Iris pigment epithelial cell (primary cell): ENCODE data around the gene AVL9.

Experiments used
- DNase-seq: peaks from one replicate; pipeline ENCODE4 v3.0.0-alpha.2; 2011; ENCODE audit warnings: low read depth

AVL9 gene

DNA sequence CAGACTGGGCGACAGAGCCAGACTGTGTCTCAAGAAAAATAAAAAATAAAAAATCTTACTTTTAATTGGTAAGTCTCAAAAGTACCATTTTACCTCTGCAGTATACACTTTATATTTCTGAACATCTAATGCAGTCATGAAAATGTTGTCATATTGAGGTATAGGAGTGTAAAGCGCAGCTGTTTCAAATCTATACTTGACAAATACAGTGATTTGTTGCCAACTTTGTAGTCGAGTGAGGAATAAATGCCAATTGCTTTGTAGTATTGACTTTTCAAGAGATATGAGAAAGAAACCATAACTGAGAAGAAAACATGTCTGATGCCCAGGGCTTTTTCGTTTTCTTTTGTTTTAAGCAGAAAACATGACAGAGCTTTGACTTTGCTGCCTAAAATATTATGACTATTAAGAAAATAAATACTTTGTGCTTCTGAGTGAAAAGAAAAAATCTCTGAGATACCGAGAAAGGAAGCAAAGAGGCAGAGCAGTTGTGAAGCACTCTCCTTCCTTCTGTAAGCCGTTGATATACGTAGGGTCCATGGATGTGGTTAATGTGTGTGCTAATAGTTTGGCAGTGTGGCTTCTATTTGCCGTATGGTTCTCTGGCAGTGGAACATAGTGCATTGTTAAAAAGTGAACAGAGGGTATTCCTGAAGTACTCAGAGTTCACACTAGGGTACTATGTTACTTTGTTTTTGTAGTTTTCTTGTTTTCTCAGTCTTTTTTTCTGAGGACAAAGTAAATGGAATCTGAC, 38.2 kb downstream of the AVL9 start:
- peak; percentile 50 for DNase-seq

- no peak for DNase-seq
These were observed 39.9 kb downstream of the AVL9 start for GRCh38 chr7:32535162-32535702.

- no peak for DNase-seq
These were observed 40.7 kb downstream of the AVL9 start for GRCh38 chr7:32536016-32536415.

DNA sequence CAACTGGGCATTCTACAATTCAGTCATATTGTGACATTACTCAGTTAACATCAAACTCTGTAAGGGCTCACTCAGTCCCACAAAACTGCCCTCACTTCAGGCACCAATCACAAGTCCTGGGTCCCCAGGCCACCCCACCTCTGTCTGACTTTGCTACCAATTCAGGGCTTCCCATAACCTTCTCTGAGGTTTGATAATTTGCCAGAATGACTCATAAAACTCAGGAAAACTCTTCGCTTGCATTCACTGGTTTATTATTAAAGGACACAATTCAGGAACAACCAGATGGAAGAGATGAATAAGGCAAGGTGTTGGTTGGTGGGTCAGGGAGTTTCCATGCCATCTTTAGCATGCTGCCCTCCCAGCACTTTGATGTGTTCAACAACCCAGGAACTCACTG, 41.3 kb downstream of the AVL9 start:
- DNase-seq = peak; percentile 77

DNA sequence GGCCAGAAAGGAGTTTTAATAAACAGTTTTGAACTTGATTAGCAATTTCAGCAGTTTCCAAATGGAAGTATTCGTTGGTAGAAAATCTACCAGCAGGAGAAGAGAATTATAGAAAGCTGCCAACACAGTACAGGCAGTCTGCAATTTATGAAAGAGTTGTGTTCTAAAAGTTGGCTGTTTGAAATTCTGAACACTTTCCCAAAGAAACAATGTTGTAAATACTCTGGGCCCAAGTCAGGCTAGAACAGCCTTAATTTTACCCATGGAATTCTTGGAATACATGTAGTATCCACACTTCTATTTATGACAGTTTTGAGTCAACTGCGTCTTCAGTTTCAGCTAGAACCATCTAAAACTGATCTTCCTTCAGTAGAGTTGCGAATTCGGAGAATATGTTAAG, 42.5 kb downstream of the AVL9 start:
- no peak for DNase-seq

DNA sequence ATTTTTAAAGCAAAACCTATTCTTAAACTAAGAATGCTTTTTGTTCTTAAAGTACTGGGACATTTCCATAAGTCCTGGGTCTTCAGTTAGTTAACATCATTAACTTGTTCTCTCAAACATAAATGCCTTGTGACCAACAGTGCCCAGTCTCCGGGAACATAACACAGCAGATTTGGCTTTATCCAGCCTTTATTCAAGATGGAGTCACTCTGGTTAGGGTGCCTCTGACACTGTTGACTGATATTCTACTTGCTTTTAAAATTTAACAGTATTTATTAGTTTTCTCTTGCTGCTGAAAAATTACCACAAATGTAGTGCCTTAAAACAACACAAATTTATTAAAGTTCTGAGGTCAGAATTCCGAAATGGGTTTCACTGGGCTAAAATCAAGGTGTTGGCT, 44.1 kb downstream of the AVL9 start:
- DNase-seq = no peak

GRCh38 chr7:32539919-32540531, 44.7 kb downstream of the AVL9 start:
- DNase-seq = no peak

- no peak for DNase-seq
These were observed 47.3 kb downstream of the AVL9 start for GRCh38 chr7:32542595-32542994.

DNA sequence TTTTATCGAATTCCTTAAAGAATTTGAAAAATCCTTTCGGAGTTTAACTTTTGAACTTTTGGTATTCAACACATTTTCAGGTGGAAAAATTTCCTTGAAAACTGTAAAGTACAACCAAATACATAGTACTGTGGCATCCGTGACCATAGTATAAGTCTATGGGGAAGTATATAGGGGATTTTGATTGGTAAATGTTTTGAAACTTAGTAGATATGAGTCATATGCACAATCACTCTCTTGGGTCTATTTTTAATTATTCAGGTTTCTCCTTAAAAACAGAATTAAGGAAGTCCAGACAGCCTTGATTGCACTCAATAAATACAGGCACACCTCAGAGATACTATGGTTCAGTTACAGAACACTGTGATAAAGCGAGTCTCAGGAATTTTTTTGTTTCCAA, 64.2 kb downstream of the AVL9 start:
- no peak for DNase-seq

- DNase-seq = no peak
These were observed 64.8 kb downstream of the AVL9 start for GRCh38 chr7:32560075-32560474.

GRCh38 chr7:32561613-32562012, 66.3 kb downstream of the AVL9 start:
- DNase-seq = no peak

DNA sequence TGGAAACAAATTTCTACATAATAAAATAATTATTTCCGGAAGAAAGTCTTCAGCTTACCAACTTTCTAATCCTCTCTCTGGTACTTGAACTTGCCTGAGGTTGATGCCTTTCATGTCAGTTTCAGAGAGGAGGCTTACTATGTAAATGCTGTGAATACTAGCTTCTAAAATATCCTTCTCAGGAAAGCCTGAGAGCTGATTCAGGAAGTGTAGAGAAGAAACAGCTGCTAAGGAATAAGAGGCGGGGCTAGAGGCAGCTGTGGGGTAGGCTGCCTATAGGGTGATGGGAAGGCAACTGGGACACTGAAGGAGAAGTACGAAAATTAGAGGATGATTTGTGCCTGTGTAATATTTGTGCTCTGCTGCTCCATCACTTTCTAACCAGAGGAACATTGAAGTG, 69.3 kb downstream of the AVL9 start:
- DNase-seq = peak; percentile 28

DNA sequence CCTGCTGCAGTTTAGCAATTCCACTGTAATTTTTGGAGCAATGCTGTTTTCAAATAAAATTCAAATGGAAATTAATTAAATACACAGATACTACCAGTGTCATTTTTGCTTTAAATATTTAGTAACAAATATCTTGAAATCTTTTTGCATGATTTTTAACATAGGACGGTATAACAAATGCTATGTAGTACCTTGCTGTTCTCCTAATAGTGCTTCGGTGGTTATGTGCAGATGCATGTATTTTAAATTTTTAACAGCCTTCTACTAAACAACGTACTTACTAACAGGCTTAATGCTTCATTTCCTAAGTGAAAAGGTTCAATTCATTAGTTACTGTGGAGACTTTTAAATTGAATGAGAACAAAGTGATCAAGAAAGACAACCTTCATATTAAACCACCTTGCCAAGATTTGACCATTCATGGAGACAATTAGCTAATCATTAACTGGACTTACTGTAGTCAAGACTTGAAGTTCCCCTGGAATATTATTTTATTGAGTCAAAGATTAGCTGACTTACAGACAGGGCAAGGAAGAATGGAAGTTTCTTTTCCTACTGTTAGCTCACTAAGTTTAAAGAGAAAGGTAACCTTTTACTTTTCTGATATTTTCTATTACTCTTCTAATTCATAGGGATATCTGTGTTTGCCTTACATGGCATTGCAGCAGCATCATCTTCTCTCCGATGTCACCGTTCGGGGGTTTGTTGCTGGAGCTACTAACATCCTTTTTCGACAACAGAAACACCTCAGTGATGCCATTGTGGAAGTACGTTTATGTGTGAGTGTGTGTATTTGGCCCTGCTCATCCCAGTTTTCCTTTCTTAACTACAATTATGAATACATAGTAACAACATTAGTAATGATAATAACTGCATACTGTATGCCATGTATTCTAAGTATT, 74.3 kb downstream of the AVL9 start:
- DNase-seq = no peak

DNA sequence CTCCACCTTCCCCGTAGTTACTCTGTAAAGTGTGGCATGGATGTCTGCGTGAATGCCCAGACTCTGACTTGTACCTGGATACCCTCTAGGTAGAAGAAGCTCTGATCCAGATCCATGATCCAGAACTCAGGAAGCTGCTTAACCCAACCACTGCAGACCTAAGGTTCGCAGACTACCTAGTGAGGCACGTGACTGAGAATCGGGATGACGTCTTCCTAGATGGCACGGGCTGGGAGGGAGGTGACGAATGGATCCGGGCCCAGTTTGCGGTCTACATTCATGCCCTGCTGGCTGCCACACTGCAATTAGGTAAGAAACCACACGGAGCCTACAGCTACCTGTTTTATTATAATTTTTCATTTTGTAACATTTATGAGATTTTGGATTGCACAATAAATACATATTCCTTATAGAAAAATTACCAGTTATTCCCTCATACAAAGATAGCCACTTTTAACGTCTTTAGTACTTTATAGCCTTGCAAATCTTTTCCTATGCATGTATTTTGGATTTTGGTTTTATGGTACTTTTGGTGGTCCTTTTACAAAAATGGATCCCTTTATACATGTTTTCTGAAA, 77.9 kb downstream of the AVL9 start:
- no peak for DNase-seq

DNA sequence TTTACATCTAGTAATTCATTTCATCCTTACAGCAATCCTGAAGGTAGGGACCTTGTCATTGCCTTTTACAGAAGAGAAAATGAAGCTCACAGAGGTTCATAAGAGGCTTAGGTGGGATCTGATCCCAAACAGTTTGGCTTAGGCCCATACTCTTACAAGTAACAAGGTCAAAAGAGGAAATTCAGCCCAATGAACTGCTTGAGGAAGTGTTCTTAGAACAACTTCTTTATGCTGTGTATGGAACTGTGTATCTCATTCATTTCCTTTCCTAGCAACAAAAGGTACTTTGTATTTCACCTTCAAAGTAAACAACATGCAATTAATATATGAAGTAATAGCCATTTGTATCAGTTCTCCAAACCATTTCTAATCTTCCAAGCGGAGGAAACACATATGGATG, 79.3 kb downstream of the AVL9 start:
- DNase-seq = no peak

DNA sequence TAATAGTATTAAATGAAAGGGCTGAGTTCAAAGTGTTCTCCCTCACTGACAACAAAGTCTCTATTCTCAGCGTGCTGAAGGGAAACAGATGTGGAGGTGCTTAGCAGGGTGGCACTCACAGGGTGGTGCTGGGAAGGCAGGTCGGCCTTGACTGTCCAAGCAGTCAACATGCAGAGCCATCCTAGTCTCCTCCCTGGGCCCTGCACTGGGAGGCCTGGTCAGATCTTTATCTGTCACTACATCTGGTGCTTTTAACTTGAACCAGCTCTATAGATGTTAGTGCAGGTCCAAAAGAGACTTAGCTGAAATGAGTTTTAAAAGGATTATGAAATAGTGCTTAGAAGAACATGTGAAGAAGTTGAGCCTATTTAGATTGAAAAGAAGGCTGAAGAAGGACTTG, 82.1 kb downstream of the AVL9 start:
- no peak for DNase-seq

DNA sequence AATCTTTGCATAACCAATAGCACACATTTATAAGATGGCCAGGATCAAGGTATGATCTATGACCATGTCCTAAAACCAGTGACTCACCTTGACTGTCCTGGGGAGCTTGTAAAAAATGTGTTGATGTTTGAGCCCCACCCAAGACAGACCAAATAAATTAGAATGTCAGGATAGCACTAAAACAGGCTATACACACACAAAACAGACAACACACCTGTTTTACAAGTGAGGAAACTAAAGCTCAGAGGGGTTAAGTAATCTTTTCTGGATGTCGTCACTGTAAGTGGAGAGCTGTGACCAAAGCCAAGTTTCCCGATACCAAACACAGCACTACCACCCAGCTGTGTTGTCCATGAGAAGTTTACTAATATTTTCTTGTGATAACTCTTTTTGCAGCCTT, 84.5 kb downstream of the AVL9 start:
- DNase-seq = no peak

GRCh38 chr7:32580646-32581045, 85.4 kb downstream of the AVL9 start:
- DNase-seq = no peak

GRCh38 chr7:32582036-32582435, 86.7 kb downstream of the AVL9 start:
- no peak for DNase-seq

DNA sequence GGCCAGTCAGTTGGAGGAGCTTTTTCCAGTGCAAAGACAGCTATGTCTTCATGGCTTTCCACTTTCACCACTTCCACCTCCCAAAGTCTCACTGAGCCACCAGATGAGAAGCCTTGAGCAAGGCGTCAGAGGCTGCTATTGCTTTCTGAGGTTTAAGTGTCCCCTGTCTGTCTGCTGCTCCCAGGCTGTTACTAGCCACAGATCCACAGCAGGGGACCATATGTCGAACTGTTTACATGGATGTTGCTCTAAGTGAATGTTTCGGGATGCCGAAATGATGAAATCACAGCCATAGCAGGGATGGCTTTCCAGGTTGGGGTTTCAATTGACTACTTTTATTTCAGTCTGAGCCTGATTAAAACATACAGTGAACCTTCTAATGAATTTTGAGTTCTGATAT, 88.5 kb downstream of the AVL9 start:
- peak; percentile 92 for DNase-seq

GRCh38 chr7:32586291-32587221, 91.3 kb downstream of the AVL9 start:
- peak; percentile 98 for DNase-seq
